ENCODE data around the gene LMBR1. TPM values are rescaled to one million over a fixed set of nuclear protein-coding genes. Genes with fewer than 3 reads are reported as not detected.

LMBR1 gene
- polyA plus RNA-seq, 3 donors: 14.8 to 24.4 (median 21.2) TPM

GRCh38 chr7:156889089-156889488 is 3.9 kb downstream of the LMBR1 start:
- no peaks in the 10 kb centered on the region for H3K9me3 ChIP-seq (replicated peaks in 1 of 2; ENCODE audit: control insufficient read depth in 1 of 2, insufficient read depth in 1 of 2, low read length in 2 of 2)
- TF ChIP-seq CTCF (IDR thresholded peaks at IDR 0.05): no peak
- DNase-seq: no peak
- no peak overlapping the region for H3K4me2 ChIP-seq (replicated peaks; ENCODE audit: extremely low read depth, low read length, poor library complexity, severe bottlenecking)
- H3K36me3 ChIP-seq (replicated peaks in 1 of 2; ENCODE audit: control insufficient read depth in 1 of 2, insufficient read depth in 2 of 2, low read length in 2 of 2): peaks cover 0 to 12% of the 10 kb centered on the region in 2 donors
- peaks cover 12 to 16% of the 10 kb centered on the region in 2 donors for H3K4me1 ChIP-seq (ENCODE audit: control insufficient read depth in 1 of 2, insufficient read depth in 2 of 2, low read length in 2 of 2)
- peaks cover 84% of the 10 kb centered on the region for H3K79me2 ChIP-seq (ENCODE audit: insufficient read depth, low read length)
- no peak overlapping the region for H3K9ac ChIP-seq (ENCODE audit: insufficient read depth, low read length, poor library complexity, severe bottlenecking)
- H4K20me1 ChIP-seq (ENCODE audit: insufficient read depth, low read length): peaks cover 44% of the 10 kb centered on the region
- peaks cover 14% of the 10 kb centered on the region in 2 donors for H3K36me3 Mint-ChIP-seq
- H3K27me3 Mint-ChIP-seq (ENCODE audit: low read depth in 3 of 3): peaks cover 0 to 2% (median 0%) of the 10 kb centered on the region in 3 donors
- H3K4me1 Mint-ChIP-seq: peaks cover 20% of the 10 kb centered on the region
- H3K27ac Mint-ChIP-seq: no peak overlapping the region
- intact Hi-C loops (cut with micrococcal nuclease): no loop called here
- no peak overlapping the region for H3K4me3 Mint-ChIP-seq
- no peaks in the 10 kb centered on the region for H3K27me3 ChIP-seq (ENCODE audit: control insufficient read depth in 2 of 2, insufficient read depth in 2 of 2, low read length in 2 of 2)
- peaks cover 0 to 4% (median 0%) of the 10 kb centered on the region in 7 donors for H3K9me3 Mint-ChIP-seq
- no peak overlapping the region for H3K27ac ChIP-seq (ENCODE audit: low read depth in 1 of 2, low read length in 2 of 2)
- WGBS (ENCODE audit: insufficient coverage): no CpG with 5 or more reads among the region's 1 CpG
- H3K4me3 ChIP-seq (replicated peaks in 1 of 3; ENCODE audit: low read depth in 2 of 3, low read length in 3 of 3): no peak overlapping the region
- no peak overlapping the region for H2AFZ ChIP-seq (ENCODE audit: insufficient read depth, low read depth, low read length, poor library complexity, severe bottlenecking)

- intact Hi-C loops (cut with micrococcal nuclease): no loop called here
- Histone ChIP-seq H3K9me3 (replicated peaks in 1 of 2; ENCODE audit: control insufficient read depth in 1 of 2, insufficient read depth in 1 of 2, low read length in 2 of 2) (no peaks in the 10 kb centered on the region), H3K4me3 (replicated peaks in 1 of 3; ENCODE audit: low read depth in 2 of 3, low read length in 3 of 3) (no peak overlapping the region), H3K9ac (ENCODE audit: insufficient read depth, low read length, poor library complexity, severe bottlenecking) (no peak overlapping the region), H3K4me1 (ENCODE audit: control insufficient read depth in 1 of 2, insufficient read depth in 2 of 2, low read length in 2 of 2) (peaks cover 0 to under 1% of the 10 kb centered on the region in 2 donors), H3K27ac (ENCODE audit: low read depth in 1 of 2, low read length in 2 of 2) (no peak overlapping the region), H3K27me3 (ENCODE audit: control insufficient read depth in 2 of 2, insufficient read depth in 2 of 2, low read length in 2 of 2) (no peaks in the 10 kb centered on the region), H3K4me2 (replicated peaks; ENCODE audit: extremely low read depth, low read length, poor library complexity, severe bottlenecking) (no peak overlapping the region), H3K36me3 (replicated peaks in 1 of 2; ENCODE audit: control insufficient read depth in 1 of 2, insufficient read depth in 2 of 2, low read length in 2 of 2) (peaks cover 0 to 19% of the 10 kb centered on the region in 2 donors), H3K79me2 (ENCODE audit: insufficient read depth, low read length) (peaks cover 93% of the 10 kb centered on the region), H2AFZ (ENCODE audit: insufficient read depth, low read depth, low read length, poor library complexity, severe bottlenecking) (no peak overlapping the region), H4K20me1 (ENCODE audit: insufficient read depth, low read length) (peaks cover 55% of the 10 kb centered on the region)
- 94% methylated on average over 2 of the region's 6 CpGs for WGBS (ENCODE audit: insufficient coverage)
- peaks cover 21 to 24% of the 10 kb centered on the region in 2 donors for H3K36me3 Mint-ChIP-seq
- H3K4me1 Mint-ChIP-seq: peaks cover 24% of the 10 kb centered on the region
- DNase-seq: no peak
- no peak for TF ChIP-seq CTCF (IDR thresholded peaks at IDR 0.05)
- H3K9me3 Mint-ChIP-seq: peaks cover 0 to 7% (median 3%) of the 10 kb centered on the region in 7 donors
- no peak overlapping the region for H3K4me3 Mint-ChIP-seq
- H3K27ac Mint-ChIP-seq: no peak overlapping the region
- peaks cover 0 to 2% (median 0%) of the 10 kb centered on the region in 3 donors for H3K27me3 Mint-ChIP-seq (ENCODE audit: low read depth in 3 of 3)
Measured at GRCh38 chr7:156886020-156886795, 6.8 kb downstream of the LMBR1 start.

All from CD14-positive monocyte (primary cell).